ENCODE data around the gene KLHDC9. TPM values are rescaled to one million over a fixed set of nuclear protein-coding genes. Genes with fewer than 3 reads are reported as not detected.

The KLHDC9 gene, protein sequence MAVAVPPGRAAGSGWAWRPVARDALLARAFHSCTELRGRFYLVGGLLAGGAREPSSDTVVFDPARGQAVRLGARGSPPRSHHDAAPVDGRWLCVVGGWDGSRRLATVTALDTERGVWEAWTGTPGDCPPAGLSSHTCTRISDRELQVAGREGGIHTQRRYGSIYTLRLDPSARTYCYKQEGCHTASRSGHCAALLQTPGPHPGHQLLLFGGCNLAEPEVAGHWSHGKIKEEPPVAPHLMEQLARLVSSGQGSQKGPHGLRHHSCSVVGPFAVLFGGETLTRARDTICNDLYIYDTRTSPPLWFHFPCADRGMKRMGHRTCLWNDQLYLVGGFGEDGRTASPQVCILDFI
- total RNA-seq: under 1 TPM in 1 of 2 experiments, not detected in 1; 0.43 TPM

DNA sequence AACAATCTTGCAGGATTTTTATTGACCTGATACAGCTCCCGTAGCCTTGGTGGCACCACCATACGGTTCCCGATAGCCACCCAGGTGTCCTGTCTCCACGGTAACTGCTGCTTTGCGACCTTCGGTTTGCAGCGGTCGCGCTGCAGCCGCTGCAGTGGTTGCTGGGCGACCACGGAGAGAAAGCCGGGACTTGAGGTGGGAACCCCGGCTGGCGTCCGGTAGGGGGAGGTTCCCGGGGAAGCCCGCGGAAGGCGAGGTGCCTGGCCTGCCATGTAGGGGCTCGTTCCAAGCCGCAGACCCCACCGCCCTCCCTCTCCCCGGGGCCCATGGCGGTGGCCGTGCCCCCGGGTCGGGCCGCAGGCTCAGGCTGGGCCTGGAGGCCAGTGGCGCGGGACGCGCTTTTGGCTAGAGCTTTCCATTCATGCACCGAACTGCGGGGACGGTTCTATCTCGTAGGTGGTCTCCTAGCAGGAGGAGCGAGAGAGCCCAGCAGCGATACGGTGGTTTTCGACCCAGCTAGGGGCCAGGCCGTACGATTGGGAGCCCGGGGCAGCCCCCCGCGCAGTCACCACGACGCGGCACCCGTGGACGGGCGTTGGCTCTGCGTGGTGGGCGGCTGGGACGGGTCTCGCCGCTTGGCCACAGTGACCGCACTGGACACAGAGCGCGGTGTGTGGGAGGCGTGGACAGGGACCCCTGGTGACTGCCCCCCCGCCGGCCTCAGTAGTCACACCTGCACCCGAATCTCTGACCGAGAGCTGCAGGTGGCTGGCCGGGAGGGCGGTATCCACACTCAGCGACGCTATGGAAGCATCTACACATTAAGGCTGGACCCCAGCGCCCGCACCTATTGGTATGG lies at the start of gene KLHDC9:
Gene KLHDC9, plus strand, starts transcription at position 152 of the 859 bp plus-strand sequence. Its CDS starts 175 bp downstream, at position 327.
- Mint-ChIP-seq H3K9me3 (no peaks in the 10 kb centered on the region), H3K4me1 (ENCODE audit: low read depth) (peaks cover 45% of the 10 kb centered on the region), H3K27me3 (no peaks in the 10 kb centered on the region), H3K4me3 (peak within 1 kb of the TSS; percentile 83), H3K27ac (peak within 1 kb of the TSS; percentile 87), H3K36me3 (ENCODE audit: low read depth) (peaks cover 23% of the 10 kb centered on the region)
- CTCF ChIA-PET: interaction anchor here (0.6 to 9.4 kb wide), 35 partner anchors 8 to 383 kb away, joined by 3 to 200 read pairs (median 7); partner anchors contain the start of genes ARHGAP30, DEDD, F11R and NIT1
- DNase-seq: peak; percentile 86
- intact Hi-C loops (cut with micrococcal nuclease): loop anchor here (2.0 to 5.0 kb wide), 2 partner anchors 58 to 101 kb away; no protein-coding TSS in a partner anchor
- peak; percentile 82 for ATAC-seq
- POLR2A ChIA-PET: interaction anchor here (0.6 to 8.2 kb wide), 27 partner anchors 8 to 217 kb away, joined by 3 to 57 read pairs (median 4); partner anchors contain the start of genes ARHGAP30, F11R, NIT1 and PFDN2
- TF ChIP-seq, protein P1, sequence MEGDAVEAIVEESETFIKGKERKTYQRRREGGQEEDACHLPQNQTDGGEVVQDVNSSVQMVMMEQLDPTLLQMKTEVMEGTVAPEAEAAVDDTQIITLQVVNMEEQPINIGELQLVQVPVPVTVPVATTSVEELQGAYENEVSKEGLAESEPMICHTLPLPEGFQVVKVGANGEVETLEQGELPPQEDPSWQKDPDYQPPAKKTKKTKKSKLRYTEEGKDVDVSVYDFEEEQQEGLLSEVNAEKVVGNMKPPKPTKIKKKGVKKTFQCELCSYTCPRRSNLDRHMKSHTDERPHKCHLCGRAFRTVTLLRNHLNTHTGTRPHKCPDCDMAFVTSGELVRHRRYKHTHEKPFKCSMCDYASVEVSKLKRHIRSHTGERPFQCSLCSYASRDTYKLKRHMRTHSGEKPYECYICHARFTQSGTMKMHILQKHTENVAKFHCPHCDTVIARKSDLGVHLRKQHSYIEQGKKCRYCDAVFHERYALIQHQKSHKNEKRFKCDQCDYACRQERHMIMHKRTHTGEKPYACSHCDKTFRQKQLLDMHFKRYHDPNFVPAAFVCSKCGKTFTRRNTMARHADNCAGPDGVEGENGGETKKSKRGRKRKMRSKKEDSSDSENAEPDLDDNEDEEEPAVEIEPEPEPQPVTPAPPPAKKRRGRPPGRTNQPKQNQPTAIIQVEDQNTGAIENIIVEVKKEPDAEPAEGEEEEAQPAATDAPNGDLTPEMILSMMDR (IDR thresholded peaks at IDR 0.05): no peak

DNA sequence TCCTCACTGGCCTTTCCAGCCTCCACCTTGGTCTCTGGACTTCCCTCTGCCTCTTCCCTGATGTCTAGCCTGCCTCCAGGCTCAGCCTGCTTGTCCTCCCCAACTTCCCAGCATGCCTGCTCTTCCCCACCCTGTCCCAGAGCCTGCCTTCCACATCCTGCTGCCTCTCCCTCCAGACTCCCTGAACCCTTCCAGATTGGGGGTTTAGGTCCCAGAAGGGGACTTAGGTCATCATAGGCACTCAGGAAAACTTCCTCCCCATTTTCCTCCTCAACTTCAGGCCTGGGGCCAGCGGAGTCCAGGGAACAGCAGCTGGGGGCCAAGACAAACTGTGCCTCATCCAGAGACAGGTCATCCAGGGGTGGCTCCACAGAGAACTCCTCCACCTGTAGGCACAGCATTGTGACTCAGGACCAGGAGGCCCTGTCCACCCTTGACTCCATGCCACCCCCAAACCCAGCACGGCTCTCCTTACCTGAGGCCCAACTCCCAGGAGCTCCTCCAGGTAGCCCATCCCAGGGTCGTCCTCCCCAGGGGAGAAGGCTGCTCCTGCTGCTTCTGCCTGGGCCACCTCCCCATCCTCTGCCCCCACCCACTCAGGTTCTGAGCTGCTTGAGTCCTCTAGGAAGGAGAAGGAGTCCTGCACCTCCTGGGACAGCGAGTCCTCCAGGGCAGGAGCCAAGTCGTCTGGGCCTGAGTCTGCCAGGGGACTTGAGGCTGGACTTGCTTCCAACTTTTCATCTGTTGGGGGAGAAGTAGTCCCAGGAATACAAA lies 49.0 kb upstream of the KLHDC9 start:
- no peak for DNase-seq
- no peak for ATAC-seq
- Mint-ChIP-seq H3K4me3 (no peak overlapping the region), H3K4me1 (ENCODE audit: low read depth) (peaks cover 22% of the 10 kb centered on the region), H3K9me3 (no peaks in the 10 kb centered on the region), H3K27ac (peak overlapping the region; percentile 53), H3K36me3 (ENCODE audit: low read depth) (peaks cover 64% of the 10 kb centered on the region), H3K27me3 (no peaks in the 10 kb centered on the region)
- intact Hi-C loops (cut with micrococcal nuclease): no loop called here
- POLR2A ChIA-PET: interaction anchor here (1.1 to 4.8 kb wide), 3 partner anchors 9 to 69 kb away, joined by 3 to 32 read pairs (median 3); partner anchors contain the start of genes NIT1 and PFDN2
- CTCF ChIA-PET: no interaction called here
- TF ChIP-seq, protein P1 (IDR thresholded peaks at IDR 0.05): no peak

DNA sequence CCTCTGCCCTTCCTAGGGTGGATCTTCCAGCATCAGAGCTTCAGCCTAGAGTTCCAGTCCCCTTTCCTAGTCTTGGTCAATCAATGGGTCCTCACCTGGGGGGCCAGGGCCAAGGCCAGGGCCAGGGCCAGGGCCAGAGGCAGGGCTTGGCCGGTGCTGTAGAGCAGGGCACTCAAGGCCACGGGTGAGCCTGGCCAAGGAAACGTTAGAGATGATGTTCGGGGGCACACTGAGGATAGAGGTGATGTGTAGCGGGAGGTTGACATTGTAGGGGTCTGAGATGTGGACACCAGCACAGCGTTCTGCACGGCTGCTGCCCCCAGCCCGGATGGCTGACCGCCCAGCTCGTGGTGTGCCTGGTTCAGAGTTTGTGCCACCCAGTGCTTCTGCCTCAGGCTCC lies 46.9 kb upstream of the KLHDC9 start:
- Mint-ChIP-seq H3K36me3 (ENCODE audit: low read depth) (peaks cover 62% of the 10 kb centered on the region), H3K9me3 (no peaks in the 10 kb centered on the region), H3K4me3 (no peak overlapping the region), H3K4me1 (ENCODE audit: low read depth) (peaks cover 20% of the 10 kb centered on the region), H3K27me3 (no peaks in the 10 kb centered on the region), H3K27ac (no peak overlapping the region)
- DNase-seq (no peak), ATAC-seq (no peak)
- intact Hi-C loops (cut with micrococcal nuclease): no loop called here
- ChIA-PET CTCF (interaction anchor here (0.6 to 1.0 kb wide), 3 partner anchors 9 to 46 kb away, joined by 3 to 7 read pairs (median 3); no protein-coding TSS in a partner anchor), POLR2A (interaction anchor here (0.9 to 1.8 kb wide), 3 partner anchors 9 to 12 kb away, joined by 3 to 7 read pairs (median 4); partner anchors contain the start of gene TSTD1)
- TF ChIP-seq, protein P1 (IDR thresholded peaks at IDR 0.05): no peak

DNA sequence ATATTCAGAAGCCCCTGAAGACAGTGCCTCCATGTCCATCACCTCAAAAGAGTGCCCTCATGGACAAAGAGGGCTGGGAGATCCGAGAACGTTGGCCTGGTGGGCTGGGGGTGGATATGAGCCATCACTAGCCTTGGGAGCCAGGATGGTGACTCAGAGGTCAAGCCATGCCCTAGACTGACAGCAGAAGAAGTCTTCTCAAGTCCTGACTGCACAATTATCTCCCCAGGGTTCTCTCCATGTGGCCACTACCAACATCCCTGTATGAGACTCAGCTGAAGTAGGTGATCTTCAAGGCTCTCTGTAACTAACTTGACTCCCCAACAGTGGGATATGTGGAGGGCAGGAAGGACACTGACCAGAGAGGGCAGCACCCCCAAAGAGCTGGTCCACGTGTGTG lies 45.3 kb upstream of the KLHDC9 start:
- intact Hi-C loops (cut with micrococcal nuclease): no loop called here
- CTCF ChIA-PET: no interaction called here
- no peaks in the 10 kb centered on the region for H3K27me3 Mint-ChIP-seq
- H3K27ac Mint-ChIP-seq: peak overlapping the region; percentile 46
- no peak overlapping the region for H3K4me3 Mint-ChIP-seq
- ATAC-seq (no peak), DNase-seq (no peak)
- peaks cover 62% of the 10 kb centered on the region for H3K36me3 Mint-ChIP-seq (ENCODE audit: low read depth)
- H3K4me1 Mint-ChIP-seq (ENCODE audit: low read depth): peaks cover 18% of the 10 kb centered on the region
- no peaks in the 10 kb centered on the region for H3K9me3 Mint-ChIP-seq
- TF ChIP-seq, protein P1 (IDR thresholded peaks at IDR 0.05): no peak
- POLR2A ChIA-PET: no interaction called here
